WTC11 (cell line): ENCODE results near the gene PITPNM1. TPM values are rescaled to one million over a fixed set of nuclear protein-coding genes. Genes with fewer than 3 reads are reported as not detected.

Source experiments
- ATAC-seq: fragments of 200-7000 bp; cut with Tn5 transposase; 2 replicates; pipeline ENCODE4 v1.10.0; 2021; ENCODE audit warnings: mild to moderate bottlenecking, moderate library complexity
- CTCF ChIA-PET: fragments of 300-600 bp; sonication (Branson Sonifier 250); formaldehyde crosslinking; loops from one replicate; lab custom pipeline; 2021; ENCODE audit warnings: antibody characterized with exemption; lab: Charles Lee
- POLR2A ChIA-PET: fragments of 350-600 bp; sonication (Branson Sonifier 250); formaldehyde crosslinking; loops from one replicate; lab custom pipeline; 2021; ENCODE audit warnings: antibody characterized with exemption; lab: Charles Lee
- DNase-seq: peaks from one replicate; pipeline ENCODE4 v3.0.0; 2021; ENCODE audit warnings: low spot score
- H3K27ac Mint-ChIP-seq: 2 replicates; pipeline ENCODE4 v1.8.0; 2021; ENCODE audit warnings: mixed read lengths
- H3K27me3 Mint-ChIP-seq: 2 replicates; pipeline ENCODE4 v1.8.0; 2021; ENCODE audit warnings: low read depth, mild to moderate bottlenecking, moderate library complexity, mixed read lengths
- H3K36me3 Mint-ChIP-seq: 2 replicates; pipeline ENCODE4 v1.8.0; 2021; ENCODE audit warnings: mixed read lengths
- H3K4me1 Mint-ChIP-seq: 2 replicates; pipeline ENCODE4 v1.8.0; 2022; ENCODE audit warnings: mixed read lengths
- H3K4me3 Mint-ChIP-seq: 2 replicates; pipeline ENCODE4 v1.8.0; 2021; ENCODE audit warnings: mild to moderate bottlenecking, moderate library complexity, mixed read lengths
- H3K9me3 Mint-ChIP-seq: 2 replicates; pipeline ENCODE4 v1.8.0; 2021; ENCODE audit warnings: mixed read lengths
- ATF3 ChIP-seq: sonication (generic); formaldehyde crosslinking; conservative IDR thresholded peaks from 2 replicates; pipeline ENCODE4 v1.8.1; 2022; ENCODE audit warnings: mild to moderate bottlenecking, missing genetic modification reagents
- CREB1 ChIP-seq: sonication (generic); formaldehyde crosslinking; IDR thresholded peaks from 2 replicates; pipeline ENCODE4 v1.8.0; 2023; ENCODE audit warnings: mild to moderate bottlenecking, missing genetic modification reagents
- CREM ChIP-seq: sonication (generic); formaldehyde crosslinking; IDR thresholded peaks from 2 replicates; pipeline ENCODE4 v1.8.1; 2022; ENCODE audit warnings: mild to moderate bottlenecking, missing genetic modification reagents, moderate library complexity
- ELF4 ChIP-seq: sonication (generic); formaldehyde crosslinking; IDR thresholded peaks from 2 replicates; pipeline ENCODE4 v1.8.1; 2022; ENCODE audit warnings: low read depth, mild to moderate bottlenecking, moderate library complexity, missing genetic modification reagents
- EMX1 ChIP-seq: fragments of 250-450 bp; sonication (Bioruptor Pico); IDR thresholded peaks from 2 replicates; pipeline ENCODE4 v1.8.0; 2021; ENCODE audit warnings: mild to moderate bottlenecking
- FOXJ3 ChIP-seq: sonication (generic); formaldehyde crosslinking; IDR thresholded peaks from 2 replicates; pipeline ENCODE4 v1.9.0; 2021; ENCODE audit warnings: missing genetic modification reagents, mild to moderate bottlenecking, borderline replicate concordance
- FOXK1 ChIP-seq: sonication (generic); formaldehyde crosslinking; IDR thresholded peaks from 2 replicates; pipeline ENCODE4 v1.8.0; 2022; ENCODE audit warnings: mild to moderate bottlenecking, moderate library complexity, missing genetic modification reagents
- FOXP1 ChIP-seq: sonication (generic); formaldehyde crosslinking; IDR thresholded peaks from 2 replicates; pipeline ENCODE4 v1.8.0; 2022; ENCODE audit warnings: missing genetic modification reagents, mild to moderate bottlenecking, moderate library complexity, borderline replicate concordance
- GTF2I ChIP-seq: fragments of 250-450 bp; sonication (Bioruptor Pico); conservative IDR thresholded peaks from 2 replicates; pipeline ENCODE4 v1.4.0; 2021; ENCODE audit warnings: mild to moderate bottlenecking
- JAZF1 ChIP-seq: fragments of 250-450 bp; sonication (Bioruptor Pico); IDR thresholded peaks from 2 replicates; pipeline ENCODE4 v1.9.0; 2021; ENCODE audit warnings: moderate library complexity, mild to moderate bottlenecking, inconsistent platforms
- JUN ChIP-seq: sonication (generic); formaldehyde crosslinking; IDR thresholded peaks from 2 replicates; pipeline ENCODE4 v1.8.0; 2023; ENCODE audit warnings: mild to moderate bottlenecking, missing genetic modification reagents
- MLX ChIP-seq: sonication (generic); formaldehyde crosslinking; IDR thresholded peaks from 2 replicates; pipeline ENCODE4 v1.8.1; 2023; ENCODE audit warnings: mild to moderate bottlenecking, missing genetic modification reagents, moderate library complexity
- NFATC4 ChIP-seq: fragments of 250-450 bp; sonication (Bioruptor Pico); IDR thresholded peaks from 2 replicates; pipeline ENCODE4 v1.9.0; 2021; ENCODE audit warnings: mild to moderate bottlenecking
- NFE2L1 ChIP-seq: sonication (generic); formaldehyde crosslinking; IDR thresholded peaks from 2 replicates; pipeline ENCODE4 v1.8.1; 2023; ENCODE audit warnings: missing genetic modification reagents
- NR1H2 ChIP-seq: sonication (generic); formaldehyde crosslinking; IDR thresholded peaks from 2 replicates; pipeline ENCODE4 v1.9.0; 2021; ENCODE audit warnings: mild to moderate bottlenecking, moderate library complexity, missing genetic modification reagents
- NR2C2 ChIP-seq: sonication (generic); formaldehyde crosslinking; IDR thresholded peaks from 2 replicates; pipeline ENCODE4 v1.8.0; 2022; ENCODE audit warnings: mild to moderate bottlenecking, missing genetic modification reagents
- NR3C1 ChIP-seq: sonication (generic); formaldehyde crosslinking; conservative IDR thresholded peaks from 2 replicates; pipeline ENCODE4 v1.8.1; 2023; ENCODE audit warnings: low read depth, mild to moderate bottlenecking, missing genetic modification reagents
- OVOL2 ChIP-seq: fragments of 250-450 bp; sonication (Bioruptor Pico); IDR thresholded peaks from 2 replicates; pipeline ENCODE4 v1.9.0; 2021; ENCODE audit warnings: mild to moderate bottlenecking, borderline replicate concordance
- SOX15 ChIP-seq: fragments of 250-450 bp; sonication (Bioruptor Pico); IDR thresholded peaks from 2 replicates; pipeline ENCODE4 v1.9.0; 2021; ENCODE audit warnings: mild to moderate bottlenecking
- ZBTB43 ChIP-seq: sonication (generic); formaldehyde crosslinking; IDR thresholded peaks from 2 replicates; pipeline ENCODE4 v1.8.1; 2023; ENCODE audit warnings: mild to moderate bottlenecking, missing genetic modification reagents
- ZNF138 ChIP-seq: sonication (generic); formaldehyde crosslinking; conservative IDR thresholded peaks from 2 replicates; pipeline ENCODE4 v1.8.1; 2022; ENCODE audit warnings: mild to moderate bottlenecking, moderate library complexity, missing genetic modification reagents
- ZNF232 ChIP-seq: sonication (generic); formaldehyde crosslinking; IDR thresholded peaks from 2 replicates; pipeline ENCODE4 v1.8.0; 2022; ENCODE audit warnings: mild to moderate bottlenecking, missing genetic modification reagents
- ZNF317 ChIP-seq: sonication (generic); formaldehyde crosslinking; IDR thresholded peaks from 2 replicates; pipeline ENCODE4 v1.8.1; 2023; ENCODE audit warnings: low read depth, mild to moderate bottlenecking, moderate library complexity, missing genetic modification reagents, borderline replicate concordance
- ZNF512 ChIP-seq: sonication (generic); formaldehyde crosslinking; IDR thresholded peaks from 2 replicates; pipeline ENCODE4 v1.8.1; 2022; ENCODE audit warnings: missing genetic modification reagents, borderline replicate concordance
- total RNA-seq: library from RNA; stranded (reverse); gene quantifications from 3 replicates; pipeline ENCODE4 v1.2.3, GENCODE V29; 2021
- TF ChIP-seq, protein P1 (sequence below): sonication (generic); formaldehyde crosslinking; IDR thresholded peaks from 2 replicates; pipeline ENCODE4 v1.8.0; 2023; ENCODE audit warnings: mild to moderate bottlenecking, missing genetic modification reagents
- TF ChIP-seq, protein P2 (sequence below): sonication (generic); formaldehyde crosslinking; IDR thresholded peaks from 2 replicates; pipeline ENCODE4 v1.8.1; 2022; ENCODE audit warnings: mild to moderate bottlenecking, moderate library complexity, missing genetic modification reagents
- TF ChIP-seq, protein P3 (sequence below): fragments of 250-450 bp; sonication (Bioruptor Pico); IDR thresholded peaks from 2 replicates; pipeline ENCODE4 v1.9.0; 2021; ENCODE audit warnings: mild to moderate bottlenecking
- TF ChIP-seq, protein P4 (sequence below): sonication (generic); formaldehyde crosslinking; IDR thresholded peaks from 2 replicates; pipeline ENCODE4 v1.8.1; 2022; ENCODE audit warnings: mild to moderate bottlenecking, missing genetic modification reagents, moderate library complexity, borderline replicate concordance

Gene PITPNM1
- total RNA-seq, 1 experiment from 2014 or later = 55.4 TPM

DNA sequence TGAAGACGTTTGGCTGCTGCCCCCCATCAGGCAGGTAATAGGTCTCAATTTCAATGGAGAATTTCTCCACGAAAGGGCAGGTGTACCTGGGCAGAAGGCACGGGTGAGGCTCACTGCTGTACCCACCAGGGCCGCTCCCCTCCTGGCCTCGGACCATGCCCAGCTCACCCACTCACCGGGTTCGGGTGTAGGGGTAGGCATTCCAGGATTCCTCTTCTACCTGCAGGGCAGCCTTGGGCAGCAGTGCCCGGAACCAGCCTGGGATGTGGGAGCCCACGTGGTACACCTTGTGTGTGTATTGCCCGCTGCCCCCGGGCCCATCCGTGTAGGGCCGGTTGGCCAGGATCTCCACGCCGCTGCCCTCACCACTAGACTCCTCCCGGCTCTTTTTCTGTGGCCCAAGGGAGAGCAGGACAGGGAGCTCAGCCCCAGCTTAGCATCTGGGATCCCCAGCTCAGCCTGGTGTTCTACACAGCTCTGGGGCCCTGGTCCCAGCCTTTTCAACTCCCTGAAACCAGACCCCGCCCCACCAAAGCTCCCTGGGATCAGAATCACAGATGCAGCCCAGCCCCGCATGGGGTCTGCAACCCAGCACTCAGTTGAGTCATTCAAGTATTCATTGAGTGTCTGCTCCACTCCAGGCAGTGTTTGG is 2.7 kb downstream of the PITPNM1 start:
- POLR2A ChIA-PET = no interaction called here
- TF ChIP-seq ELF4 (CRISPR knock-in tag) (no peak), GTF2I (CRISPR knock-in tag) (no peak), NFE2L1 (CRISPR knock-in tag) (no peak), NR3C1 (CRISPR knock-in tag) (no peak), NFATC4 (CRISPR knock-in tag) (no peak), ATF3 (CRISPR knock-in tag) (no peak), JUN (no peak), EMX1 (no peak), ZNF512 (CRISPR knock-in tag) (no peak), ZNF232 (CRISPR knock-in tag) (no peak), MLX (CRISPR knock-in tag) (no peak), CREB1 (CRISPR knock-in tag) (no peak), NR1H2 (CRISPR knock-in tag) (no peak), ZNF317 (CRISPR knock-in tag) (no peak), SOX15 (CRISPR knock-in tag) (no peak), FOXK1 (CRISPR knock-in tag) (no peak), OVOL2 (no peak)
- TF ChIP-seq, protein P1, sequence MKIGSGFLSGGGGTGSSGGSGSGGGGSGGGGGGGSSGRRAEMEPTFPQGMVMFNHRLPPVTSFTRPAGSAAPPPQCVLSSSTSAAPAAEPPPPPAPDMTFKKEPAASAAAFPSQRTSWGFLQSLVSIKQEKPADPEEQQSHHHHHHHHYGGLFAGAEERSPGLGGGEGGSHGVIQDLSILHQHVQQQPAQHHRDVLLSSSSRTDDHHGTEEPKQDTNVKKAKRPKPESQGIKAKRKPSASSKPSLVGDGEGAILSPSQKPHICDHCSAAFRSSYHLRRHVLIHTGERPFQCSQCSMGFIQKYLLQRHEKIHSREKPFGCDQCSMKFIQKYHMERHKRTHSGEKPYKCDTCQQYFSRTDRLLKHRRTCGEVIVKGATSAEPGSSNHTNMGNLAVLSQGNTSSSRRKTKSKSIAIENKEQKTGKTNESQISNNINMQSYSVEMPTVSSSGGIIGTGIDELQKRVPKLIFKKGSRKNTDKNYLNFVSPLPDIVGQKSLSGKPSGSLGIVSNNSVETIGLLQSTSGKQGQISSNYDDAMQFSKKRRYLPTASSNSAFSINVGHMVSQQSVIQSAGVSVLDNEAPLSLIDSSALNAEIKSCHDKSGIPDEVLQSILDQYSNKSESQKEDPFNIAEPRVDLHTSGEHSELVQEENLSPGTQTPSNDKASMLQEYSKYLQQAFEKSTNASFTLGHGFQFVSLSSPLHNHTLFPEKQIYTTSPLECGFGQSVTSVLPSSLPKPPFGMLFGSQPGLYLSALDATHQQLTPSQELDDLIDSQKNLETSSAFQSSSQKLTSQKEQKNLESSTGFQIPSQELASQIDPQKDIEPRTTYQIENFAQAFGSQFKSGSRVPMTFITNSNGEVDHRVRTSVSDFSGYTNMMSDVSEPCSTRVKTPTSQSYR (CRISPR knock-in tag) = no peak
- TF ChIP-seq, protein P2, sequence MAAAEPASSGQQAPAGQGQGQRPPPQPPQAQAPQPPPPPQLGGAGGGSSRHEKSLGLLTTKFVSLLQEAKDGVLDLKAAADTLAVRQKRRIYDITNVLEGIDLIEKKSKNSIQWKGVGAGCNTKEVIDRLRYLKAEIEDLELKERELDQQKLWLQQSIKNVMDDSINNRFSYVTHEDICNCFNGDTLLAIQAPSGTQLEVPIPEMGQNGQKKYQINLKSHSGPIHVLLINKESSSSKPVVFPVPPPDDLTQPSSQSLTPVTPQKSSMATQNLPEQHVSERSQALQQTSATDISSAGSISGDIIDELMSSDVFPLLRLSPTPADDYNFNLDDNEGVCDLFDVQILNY (CRISPR knock-in tag) = no peak
- TF ChIP-seq, protein P3, sequence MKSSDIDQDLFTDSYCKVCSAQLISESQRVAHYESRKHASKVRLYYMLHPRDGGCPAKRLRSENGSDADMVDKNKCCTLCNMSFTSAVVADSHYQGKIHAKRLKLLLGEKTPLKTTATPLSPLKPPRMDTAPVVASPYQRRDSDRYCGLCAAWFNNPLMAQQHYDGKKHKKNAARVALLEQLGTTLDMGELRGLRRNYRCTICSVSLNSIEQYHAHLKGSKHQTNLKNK (CRISPR knock-in tag) = no peak
- DNase-seq (no peak), ATAC-seq (no peak)
- peaks cover 12% of the 10 kb centered on the region for H3K27me3 Mint-ChIP-seq
- no peaks in the 10 kb centered on the region for H3K9me3 Mint-ChIP-seq
- H3K4me3 Mint-ChIP-seq = peak overlapping the region; percentile 55
- no peak overlapping the region for H3K27ac Mint-ChIP-seq
- peaks cover 23% of the 10 kb centered on the region for H3K4me1 Mint-ChIP-seq
- H3K36me3 Mint-ChIP-seq = peaks cover 2% of the 10 kb centered on the region; the same call in 1 of the 2 replicates
- CTCF ChIA-PET = interaction anchor here (1.1 kb wide), 2 partner anchors 101 to 151 kb away, joined by 3 read pairs; partner anchors contain the start of gene PPP1CA

- POLR2A ChIA-PET = no interaction called here
These were observed 3.3 kb downstream of the PITPNM1 start for GRCh38 chr11:67501854-67502253.

More at GRCh38 chr11:67501854-67502253, 3.3 kb downstream of the PITPNM1 start:
- H3K9me3 Mint-ChIP-seq = no peaks in the 10 kb centered on the region
- H3K27me3 Mint-ChIP-seq = peaks cover 12% of the 10 kb centered on the region
- H3K4me1 Mint-ChIP-seq = peaks cover 17% of the 10 kb centered on the region
- TF ChIP-seq CREM (no peak), ZNF138 (CRISPR knock-in tag) (no peak), ZNF317 (CRISPR knock-in tag) (no peak), NR2C2 (no peak), FOXK1 (CRISPR knock-in tag) (no peak), FOXP1 (CRISPR knock-in tag) (no peak), ZBTB43 (no peak), JAZF1 (CRISPR knock-in tag) (no peak), FOXJ3 (CRISPR knock-in tag) (no peak)
- TF ChIP-seq, protein P4, sequence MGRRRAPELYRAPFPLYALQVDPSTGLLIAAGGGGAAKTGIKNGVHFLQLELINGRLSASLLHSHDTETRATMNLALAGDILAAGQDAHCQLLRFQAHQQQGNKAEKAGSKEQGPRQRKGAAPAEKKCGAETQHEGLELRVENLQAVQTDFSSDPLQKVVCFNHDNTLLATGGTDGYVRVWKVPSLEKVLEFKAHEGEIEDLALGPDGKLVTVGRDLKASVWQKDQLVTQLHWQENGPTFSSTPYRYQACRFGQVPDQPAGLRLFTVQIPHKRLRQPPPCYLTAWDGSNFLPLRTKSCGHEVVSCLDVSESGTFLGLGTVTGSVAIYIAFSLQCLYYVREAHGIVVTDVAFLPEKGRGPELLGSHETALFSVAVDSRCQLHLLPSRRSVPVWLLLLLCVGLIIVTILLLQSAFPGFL = no peak
- H3K27ac Mint-ChIP-seq = no peak overlapping the region
- no peak overlapping the region for H3K4me3 Mint-ChIP-seq
- no peak for ATAC-seq
- no peak for DNase-seq
- no peaks in the 10 kb centered on the region for H3K36me3 Mint-ChIP-seq
- CTCF ChIA-PET = no interaction called here
